ENCODE measurements around the gene ZNF469.
"Not testable (repeated sequence)": the region's sequence is repeated elsewhere in the genome, so short reads cannot be mapped to it uniquely, and the experiment has no call there.

Gene ZNF469

DNA sequence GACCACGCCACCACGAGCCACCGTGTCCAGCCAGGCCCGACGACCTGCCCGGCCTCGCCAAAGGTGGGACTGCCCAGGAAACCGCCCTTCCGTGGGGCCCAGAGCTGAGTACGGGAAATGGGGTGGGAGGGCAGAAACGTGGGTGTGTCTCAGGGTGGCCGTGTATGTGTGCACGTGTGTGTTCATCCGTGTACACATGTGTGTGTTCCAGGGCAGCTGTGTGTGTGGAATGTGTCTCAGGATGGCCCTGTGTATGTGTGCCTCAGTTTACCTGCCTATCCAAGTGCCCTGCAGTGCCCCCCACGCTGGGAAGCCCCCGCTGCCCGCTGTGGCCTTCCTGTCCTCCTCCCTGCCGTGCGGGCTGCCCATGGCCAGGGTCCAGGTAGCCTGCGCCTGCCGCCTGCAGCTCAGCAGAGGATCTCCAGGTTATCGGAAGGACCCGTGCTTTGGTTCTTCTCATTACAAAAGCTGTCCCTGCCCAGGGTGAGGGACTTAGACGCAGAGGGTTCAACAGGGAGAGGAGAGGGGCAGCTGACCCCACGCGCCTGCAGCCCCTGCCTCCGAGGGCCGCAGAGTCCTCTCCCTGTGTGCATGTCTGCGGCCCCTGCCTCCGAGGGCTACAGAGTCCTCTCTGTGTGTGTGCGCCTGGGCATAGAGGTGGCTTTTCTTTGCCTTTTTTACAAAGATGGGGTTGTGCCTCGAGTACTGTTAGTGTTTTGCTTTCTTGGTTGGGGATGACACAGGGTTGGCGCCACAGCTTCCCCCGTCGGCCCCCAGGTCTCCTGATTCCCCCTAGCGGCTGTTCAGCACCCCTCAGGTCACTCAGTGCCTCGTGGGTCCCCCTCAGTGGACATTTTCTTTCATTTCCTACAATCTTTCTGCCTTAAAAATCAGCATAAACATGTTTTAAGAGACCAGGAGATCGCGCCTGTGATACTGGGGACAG, 23.6 kb downstream of the ZNF469 start:
- no peak overlapping the region for H3K4me3 ChIP-seq (ENCODE audit: low read depth, low read length)

DNA sequence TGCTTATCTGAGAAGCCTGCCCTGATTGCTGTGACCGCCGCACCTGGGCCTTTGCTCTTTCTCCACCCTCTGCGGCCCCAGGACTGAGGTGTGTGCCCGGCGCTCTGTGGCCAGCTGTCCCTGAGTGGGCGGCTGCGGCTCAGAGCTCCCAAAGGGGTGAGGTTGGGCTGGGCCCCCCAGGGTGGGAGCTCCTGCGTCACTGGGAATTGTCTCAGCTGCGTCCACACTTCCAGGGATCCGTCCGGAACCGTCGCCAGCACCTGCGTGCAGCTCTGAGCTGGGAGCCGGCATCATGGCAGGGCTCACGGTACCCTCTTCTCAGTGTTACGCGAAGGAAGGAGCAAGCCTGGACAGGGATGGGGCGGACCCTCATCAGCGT, 24.3 kb downstream of the ZNF469 start:
- H3K4me3 ChIP-seq (ENCODE audit: low read depth, low read length): no peak overlapping the region

DNA sequence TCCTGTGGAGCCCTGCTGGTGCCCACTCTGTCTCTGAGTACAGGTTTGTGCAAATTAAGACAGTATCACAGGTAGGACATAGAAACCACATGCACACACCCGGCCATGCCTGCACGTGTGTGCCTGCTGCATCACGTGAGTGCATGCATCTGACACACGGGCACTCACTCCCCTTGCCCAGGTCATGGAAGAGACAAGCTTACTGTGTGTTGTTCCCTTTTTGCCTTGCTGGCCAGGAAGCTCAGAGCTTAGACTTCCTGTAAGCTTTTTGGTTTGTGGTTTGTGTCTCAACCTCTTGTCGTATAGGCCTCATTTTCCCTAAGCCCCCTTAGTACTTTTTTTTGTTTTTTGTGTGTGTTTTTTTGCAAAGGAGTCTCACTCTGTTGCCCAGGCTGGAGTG, 25.0 kb downstream of the ZNF469 start:
- no peak overlapping the region for H3K4me3 ChIP-seq (ENCODE audit: low read depth, low read length)

DNA sequence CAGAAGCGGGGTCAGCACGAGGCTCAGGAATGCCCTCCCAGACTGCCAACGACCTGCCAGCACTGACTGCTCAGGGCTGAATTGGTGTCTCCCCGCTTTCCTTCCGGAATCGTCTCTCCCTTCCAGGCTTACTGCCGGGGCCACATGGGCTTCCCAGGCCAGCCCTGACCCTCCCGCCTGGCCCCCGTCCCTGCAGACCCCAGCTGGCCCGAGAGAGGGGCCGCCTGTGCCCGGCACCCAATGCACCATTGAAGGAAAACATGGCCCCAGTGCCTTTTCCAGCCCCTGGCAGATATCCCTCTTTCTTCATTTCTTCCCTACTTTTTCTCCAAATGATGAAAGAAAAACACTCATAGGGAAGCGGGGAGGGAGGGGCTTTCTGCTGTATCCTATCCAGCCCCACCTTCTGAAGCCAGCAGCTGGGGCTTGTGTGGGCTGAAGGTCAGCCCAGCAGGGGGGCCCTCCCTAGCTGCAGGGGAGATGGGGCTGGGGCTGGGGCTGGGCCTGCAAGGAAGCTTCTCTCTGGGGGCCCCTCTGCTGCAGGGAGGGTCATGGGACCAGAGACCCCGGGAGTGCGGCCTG, 25.9 kb downstream of the ZNF469 start:
- no peak overlapping the region for H3K4me3 ChIP-seq (ENCODE audit: low read depth, low read length)

DNA sequence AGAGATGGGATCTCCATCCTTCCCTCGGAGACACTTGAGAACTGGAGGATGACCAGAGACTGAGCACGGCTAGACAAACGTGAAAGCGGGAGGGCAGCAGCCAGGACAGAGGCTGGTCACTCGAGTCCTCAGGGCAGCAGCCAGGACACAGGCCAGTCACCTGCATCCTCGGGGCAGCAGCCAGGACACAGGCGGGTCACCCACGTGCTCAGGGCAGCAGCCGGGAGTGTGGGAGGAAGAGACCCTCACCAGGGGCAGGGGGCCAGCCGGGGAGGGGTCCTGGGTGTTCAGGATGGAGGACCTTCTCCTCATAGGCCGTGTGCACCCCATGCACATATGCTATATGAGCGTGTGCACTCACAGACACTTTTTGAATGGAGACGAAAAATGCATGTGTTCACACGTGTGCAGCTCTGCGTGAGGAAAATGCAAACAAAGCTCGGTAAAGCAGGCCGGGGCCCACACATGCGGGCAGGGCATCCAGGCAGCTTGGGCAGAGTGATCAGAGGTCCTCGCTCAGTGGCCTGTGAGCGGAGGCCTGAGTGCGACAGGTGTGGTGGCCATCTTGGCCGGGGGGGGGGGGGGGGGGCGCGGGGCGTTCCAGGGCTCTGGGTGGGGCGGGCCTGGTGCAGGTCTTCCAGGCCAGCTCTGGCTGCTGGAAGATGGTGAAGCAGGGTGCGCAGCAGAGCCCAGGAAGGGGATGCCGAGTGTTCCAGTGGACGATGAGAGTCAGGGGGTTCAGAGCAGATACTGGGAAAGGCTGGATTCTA, 26.7 kb downstream of the ZNF469 start:
- no peak overlapping the region for H3K4me3 ChIP-seq (ENCODE audit: low read depth, low read length)

DNA sequence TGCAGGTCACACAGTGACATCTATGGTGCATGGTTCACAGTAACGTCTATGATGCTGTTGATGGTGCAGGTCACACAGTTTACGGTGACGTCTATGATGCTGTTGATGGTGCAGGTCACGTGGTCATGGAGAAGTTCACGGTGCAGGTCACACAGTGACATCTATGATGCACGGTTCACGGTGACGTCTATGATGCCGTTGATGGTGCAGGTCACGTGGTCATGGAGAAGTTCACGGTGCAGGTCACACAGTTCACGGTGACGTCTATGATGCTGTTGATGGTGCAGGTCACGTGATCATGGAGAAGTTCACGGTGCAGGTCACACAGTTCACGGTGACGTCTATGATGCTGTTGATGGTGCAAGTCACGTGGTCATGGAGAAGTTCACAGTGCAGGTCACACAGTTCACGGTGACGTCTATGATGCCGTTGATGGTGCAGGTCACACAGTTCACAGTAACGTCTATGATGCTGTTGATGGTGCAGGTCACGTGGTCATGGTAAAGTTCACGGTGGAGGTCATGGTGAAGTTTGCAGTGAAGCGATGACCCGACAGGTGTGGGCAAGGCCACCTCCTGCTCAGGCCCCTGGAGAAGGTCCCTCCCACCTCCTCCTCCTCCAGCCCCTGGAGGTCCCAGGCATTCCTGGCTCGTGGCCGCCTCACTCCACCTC, 27.7 kb downstream of the ZNF469 start:
- H3K4me3 ChIP-seq (ENCODE audit: low read depth, low read length): not testable (repeated sequence)

DNA sequence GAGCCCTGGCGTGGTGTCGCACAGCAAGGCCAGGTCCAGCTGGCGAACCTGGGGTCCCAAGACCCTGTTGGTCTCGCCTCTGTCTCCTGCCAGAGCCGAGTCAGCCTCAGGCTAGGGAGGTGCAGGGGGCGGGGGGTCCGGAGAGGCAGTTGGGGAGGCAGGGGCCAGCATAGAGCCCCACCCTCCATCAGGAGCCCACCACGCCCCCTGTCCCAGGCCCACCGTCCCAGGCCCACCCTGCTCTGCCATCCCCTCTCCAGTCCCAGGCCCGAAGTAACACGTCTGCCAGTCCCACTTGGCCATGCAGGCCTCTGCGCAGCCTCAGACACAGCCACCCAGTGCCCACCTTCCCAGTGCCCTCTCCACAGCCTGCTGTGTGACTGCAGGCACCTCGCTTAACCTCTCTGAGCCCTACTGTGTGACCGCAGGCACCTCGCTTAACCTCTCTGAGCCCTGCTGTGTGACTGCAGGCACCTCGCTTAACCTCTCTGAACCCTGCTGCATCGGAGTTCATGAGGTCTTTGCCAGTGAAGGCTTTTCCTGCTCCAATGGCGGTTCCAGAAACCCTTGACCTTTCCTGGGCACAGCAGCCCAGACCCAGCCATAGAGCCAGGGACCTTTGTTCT, 29.3 kb downstream of the ZNF469 start:
- H3K4me3 ChIP-seq (ENCODE audit: low read depth, low read length): no peak overlapping the region

DNA sequence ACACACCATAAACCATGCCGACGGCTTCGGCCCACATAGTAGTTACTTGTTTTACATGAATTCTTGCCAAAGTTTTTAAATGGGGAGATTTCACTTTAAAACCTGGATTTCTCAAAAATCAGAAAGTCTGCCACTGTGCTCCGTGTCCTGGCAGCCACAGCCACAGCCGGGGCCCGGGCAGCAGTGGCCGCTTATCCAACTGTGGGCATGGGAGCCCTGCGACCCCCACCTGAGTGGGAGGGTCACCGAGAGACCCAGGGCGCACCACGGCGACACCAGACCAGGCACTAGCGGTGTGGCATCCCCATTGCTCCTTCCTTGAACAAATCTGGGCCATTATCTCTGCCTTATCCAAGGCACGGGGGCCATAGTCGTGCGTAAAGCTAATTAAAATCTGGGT, 30.0 kb downstream of the ZNF469 start:
- no peak overlapping the region for H3K4me3 ChIP-seq (ENCODE audit: low read depth, low read length)

DNA sequence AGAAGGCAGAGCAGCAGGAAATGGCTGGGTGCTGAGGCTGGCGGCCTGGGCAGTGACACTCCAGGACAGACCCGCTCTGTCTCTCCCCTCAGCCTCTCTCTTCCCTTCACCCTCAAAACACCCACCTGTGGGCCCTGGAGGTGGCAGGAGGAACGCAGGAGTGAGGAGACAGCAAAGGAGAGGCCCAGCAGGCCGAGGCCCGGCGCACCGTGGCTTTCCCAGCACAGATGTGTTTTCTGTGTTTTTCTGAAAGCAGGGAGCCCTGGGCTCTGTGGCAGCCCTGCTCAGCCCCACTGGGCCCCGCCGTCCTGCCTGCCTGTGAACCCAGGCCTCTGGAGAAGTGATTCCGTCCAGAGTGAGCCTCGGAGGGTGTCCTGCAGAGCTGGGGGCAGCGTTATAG, 30.5 kb downstream of the ZNF469 start:
- no peak overlapping the region for H3K4me3 ChIP-seq (ENCODE audit: low read depth, low read length)

DNA sequence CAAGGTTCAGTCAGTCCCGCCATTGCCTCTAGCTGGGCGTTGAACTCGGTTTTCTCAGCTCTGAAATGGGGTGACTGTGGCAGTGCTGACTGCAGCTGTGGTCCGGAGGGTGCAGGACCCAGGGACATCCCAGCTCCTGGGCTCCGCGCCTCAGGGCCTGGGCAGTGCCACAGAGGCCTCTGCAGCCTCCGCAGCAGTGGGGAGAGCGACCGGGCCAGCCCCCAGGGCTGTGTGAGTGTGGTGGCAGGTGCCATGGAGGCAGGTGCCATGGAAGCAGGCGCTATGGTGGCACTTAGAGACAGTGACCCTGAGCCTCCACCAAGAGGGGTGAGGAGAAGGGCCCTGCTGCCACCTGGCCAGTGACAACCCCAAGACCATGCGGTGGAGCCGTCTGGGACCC, 30.9 kb downstream of the ZNF469 start:
- no peak overlapping the region for H3K4me3 ChIP-seq (ENCODE audit: low read depth, low read length)

DNA sequence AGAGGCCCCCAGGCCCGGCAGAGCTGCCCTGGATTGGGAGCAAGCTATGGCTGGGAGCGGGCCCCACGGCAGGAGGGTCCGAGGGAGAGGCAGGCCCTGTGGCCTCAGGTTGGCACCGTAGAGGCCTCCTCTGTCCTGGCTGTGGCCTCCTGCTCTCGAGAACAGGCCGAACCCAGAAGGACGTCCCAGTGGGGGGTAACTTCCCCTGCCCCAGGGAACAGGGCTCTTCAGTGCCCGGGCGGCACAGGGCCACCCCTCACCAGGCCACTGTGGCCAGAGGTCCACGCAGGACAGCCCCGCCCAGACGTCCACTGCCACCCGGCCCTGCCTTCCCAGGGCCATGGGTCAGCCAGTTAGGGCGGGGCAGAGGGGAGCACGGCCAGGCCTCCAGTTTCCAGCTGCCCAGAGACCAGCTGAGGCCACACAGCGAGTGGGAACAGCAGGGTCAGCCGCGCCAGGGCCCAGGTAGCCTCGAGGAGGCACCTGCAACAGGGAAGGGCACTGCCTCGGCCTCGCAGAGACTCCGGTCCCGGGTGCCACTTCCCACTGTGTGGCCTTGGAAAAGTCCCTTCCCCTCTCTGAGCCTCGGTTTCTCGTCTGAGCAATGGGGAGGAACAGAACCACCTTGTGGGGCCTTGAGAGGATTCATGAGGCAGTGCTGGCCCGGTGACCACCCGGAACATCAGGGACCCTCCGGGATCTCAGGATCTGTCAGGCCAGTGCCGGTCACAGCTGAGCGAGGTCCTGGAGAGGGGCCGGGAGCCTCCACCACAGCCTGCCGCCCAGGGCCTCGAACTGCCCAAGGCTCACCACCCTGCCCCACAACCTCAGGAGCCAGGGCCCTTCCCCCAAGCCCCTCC, 32.0 kb downstream of the ZNF469 start:
- no peak overlapping the region for H3K4me3 ChIP-seq (ENCODE audit: low read depth, low read length)

DNA sequence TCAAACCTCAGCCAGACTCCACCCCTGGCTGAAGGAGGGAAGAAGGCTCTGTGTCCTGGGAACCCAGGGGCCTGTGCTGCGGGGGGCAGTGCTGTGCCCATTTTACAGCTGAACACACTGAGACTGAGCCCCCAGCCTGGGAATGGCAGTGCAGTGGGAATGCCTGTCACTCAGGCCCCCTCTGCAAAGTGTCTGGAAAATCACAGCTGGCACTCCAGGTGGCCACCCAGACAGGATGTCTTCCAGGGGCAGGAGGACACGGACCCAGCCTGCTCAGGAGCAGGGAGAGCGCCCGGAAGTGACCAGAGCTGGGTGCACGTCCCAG, 32.6 kb downstream of the ZNF469 start:
- H3K4me3 ChIP-seq (ENCODE audit: low read depth, low read length): no peak overlapping the region

DNA sequence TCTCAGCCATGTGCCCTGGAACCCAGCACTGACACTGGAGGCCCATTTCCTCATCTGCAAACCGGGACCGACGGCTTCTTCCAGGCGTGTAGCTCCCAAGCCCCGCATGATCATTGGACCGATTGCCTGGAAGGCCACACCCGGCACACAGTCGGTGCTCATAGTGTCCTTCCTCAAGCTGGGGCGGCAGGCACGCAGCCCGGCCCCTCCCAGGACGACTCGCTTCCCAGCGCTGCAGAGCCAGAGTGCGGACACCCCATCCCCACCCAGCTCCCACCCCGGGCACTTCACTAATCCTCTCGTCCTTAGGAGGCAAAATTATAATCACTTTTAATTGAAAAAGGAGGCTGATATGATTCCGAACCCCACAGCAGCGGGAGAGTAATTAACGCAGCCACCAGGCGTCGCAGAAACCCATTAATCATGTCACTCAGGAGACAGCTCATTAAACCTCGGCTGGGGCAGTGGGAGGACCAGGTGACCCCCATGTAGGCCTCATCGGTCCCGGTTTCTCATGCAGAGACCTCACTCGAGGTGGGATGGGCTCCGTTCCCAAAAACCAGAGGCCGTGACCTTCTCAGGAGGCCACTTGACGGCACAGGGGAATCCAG, 33.1 kb downstream of the ZNF469 start:
- H3K4me3 ChIP-seq (ENCODE audit: low read depth, low read length): no peak overlapping the region

DNA sequence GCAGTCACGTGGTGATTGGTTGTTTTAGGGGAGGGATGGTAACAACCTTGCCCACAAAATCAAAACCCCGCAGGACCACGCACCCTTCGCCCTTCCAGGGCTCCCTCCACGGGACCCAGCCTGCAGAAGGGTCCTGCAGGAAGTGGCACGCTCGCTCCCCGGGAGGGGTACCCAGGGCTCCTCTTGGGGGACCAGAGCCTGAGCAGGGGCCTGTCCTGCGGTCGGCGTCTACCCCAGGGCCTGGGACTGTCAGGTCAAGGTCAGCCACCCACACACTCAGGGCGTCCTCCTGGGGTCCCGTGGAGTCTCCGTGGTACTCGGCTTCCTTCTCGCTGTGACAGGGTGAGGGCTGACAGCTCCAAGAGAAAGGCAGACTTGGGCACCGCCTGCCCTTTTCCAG, 33.9 kb downstream of the ZNF469 start:
- no peak overlapping the region for H3K4me3 ChIP-seq (ENCODE audit: low read depth, low read length)

DNA sequence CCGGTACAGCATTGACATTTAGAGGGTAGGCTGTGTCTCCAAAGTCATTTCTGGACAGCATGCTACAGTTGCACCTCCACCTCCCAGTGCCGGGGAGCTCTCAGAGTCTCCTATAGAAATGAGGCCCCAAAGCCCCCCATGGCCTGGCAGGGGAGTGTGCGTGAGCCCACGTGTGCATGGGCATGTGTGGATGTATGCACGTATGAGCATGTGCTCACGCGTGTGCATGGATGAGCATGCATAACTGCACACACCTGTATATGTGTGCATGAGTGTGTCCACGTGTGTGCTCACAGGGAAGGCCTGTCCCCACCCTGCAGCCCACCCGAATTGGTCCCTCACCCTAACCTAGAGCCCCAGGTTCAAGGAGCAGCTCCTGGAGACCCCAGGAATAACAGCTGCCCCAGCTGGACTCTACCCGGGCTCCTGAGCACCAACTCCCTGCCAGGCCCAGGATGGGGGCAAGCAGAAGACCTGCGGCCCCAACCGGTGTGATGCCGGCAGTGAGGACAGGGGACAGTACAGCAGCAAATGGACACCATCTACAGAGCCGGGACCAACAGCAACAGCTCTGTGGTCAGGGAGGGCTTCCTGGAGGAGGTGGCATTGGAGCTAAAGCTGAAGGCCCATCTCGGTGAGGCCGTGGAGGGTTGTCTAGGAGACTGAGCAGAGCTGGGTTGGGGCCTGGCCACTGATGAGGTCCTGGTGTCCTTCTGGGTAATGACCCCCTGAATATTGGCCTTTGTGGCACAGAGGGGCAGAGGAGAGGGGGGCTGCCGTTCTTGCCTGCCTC, 35.1 kb downstream of the ZNF469 start:
- no peak overlapping the region for H3K4me3 ChIP-seq (ENCODE audit: low read depth, low read length)

DNA sequence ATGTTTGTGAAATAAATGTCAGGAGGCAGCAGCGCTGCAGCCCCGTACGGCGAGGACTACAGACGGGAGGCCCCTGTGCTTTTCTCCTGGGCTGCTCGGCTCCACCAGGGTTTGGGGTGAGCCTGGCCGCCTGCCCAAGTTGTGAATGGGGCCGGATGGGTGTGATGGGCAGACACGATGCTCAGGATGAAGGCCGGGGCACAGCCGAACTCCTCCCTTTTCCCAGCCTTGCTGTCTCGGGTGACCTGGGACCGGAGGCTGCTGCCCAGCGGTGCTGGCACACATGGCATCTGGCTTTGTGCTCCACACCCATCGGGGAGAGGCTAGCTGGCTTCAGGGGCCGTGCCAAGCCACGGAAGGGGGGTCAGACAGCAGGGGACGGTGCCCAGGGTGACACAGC, 36.1 kb downstream of the ZNF469 start:
- H3K4me3 ChIP-seq (ENCODE audit: low read depth, low read length): no peak overlapping the region

DNA sequence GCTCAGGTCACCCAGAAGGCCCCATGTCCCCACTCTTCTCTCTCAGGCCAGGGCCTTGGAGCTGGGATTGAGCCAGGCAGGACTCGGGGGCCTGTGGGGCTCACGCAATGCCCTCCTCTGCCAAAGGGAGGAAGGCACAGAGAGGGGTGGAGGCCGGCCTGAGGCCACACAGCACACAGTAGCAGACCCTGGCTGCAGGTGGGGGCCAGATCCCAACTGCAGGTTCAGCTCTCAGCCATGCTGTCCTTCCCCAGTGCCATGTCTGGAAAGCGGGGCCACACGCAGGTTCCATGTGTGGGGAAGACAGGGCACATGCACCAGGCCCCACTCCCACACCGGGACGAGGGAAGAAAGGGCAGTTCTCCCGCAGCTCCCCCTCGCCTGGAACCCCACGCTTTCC, 37.0 kb downstream of the ZNF469 start:
- H3K4me3 ChIP-seq (ENCODE audit: low read depth, low read length): no peak overlapping the region

DNA sequence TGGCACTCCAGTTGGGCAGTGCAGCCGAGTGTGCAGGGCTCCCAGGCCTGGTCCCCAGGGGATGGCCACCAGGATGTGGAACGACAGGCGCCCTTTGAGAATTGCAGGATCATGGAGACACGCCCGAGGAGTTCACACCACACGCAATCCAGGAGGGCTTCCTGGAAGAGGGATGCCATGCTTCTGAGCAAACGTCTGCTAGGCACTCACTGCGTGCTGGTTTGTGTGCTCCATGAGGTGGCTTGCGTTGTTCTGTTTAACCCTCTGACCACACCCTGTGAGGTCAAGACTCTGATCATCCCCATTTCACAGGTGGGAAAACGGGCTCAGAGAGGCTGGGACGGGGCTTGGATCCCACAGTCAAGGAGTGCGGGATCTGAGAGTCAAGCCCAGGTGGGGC, 37.7 kb downstream of the ZNF469 start:
- no peak overlapping the region for H3K4me3 ChIP-seq (ENCODE audit: low read depth, low read length)

DNA sequence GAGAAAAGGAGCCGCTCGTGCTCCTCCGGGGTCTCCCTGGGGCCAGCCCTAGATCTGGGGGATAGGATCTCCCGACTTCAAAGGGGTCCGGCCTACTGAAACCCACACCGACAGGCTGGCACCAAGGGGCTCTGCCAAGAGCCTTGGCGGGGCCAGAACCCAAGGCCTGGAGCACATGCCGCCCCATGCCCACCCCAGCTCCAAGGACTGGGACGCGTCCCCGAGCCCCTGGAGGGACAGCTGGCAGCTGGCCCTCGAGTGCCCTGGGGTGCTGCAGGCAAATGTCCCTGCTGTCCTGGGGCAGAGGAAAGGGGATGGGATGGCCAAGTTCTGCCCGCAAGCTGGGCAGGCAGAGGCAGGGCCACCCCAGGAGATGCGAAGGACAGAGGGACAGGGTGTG, 38.5 kb downstream of the ZNF469 start:
- no peak overlapping the region for H3K4me3 ChIP-seq (ENCODE audit: low read depth, low read length)
